T follicular helper cell (primary cell): ENCODE measurements around the gene SEMA3G.

Experiments used
- DNase-seq: peaks from one replicate; pipeline ENCODE4 v3.0.0-alpha.2; 2020; ENCODE audit warnings: low read depth
- total RNA-seq, 2 experiments: gene quantifications; one replicate each; lab custom pipeline; 2026; lab: John Stamatoyannopoulos, UW

Gene SEMA3G
- 0.35 to 0.78 reads per million in 2 experiments for total RNA-seq

DNA sequence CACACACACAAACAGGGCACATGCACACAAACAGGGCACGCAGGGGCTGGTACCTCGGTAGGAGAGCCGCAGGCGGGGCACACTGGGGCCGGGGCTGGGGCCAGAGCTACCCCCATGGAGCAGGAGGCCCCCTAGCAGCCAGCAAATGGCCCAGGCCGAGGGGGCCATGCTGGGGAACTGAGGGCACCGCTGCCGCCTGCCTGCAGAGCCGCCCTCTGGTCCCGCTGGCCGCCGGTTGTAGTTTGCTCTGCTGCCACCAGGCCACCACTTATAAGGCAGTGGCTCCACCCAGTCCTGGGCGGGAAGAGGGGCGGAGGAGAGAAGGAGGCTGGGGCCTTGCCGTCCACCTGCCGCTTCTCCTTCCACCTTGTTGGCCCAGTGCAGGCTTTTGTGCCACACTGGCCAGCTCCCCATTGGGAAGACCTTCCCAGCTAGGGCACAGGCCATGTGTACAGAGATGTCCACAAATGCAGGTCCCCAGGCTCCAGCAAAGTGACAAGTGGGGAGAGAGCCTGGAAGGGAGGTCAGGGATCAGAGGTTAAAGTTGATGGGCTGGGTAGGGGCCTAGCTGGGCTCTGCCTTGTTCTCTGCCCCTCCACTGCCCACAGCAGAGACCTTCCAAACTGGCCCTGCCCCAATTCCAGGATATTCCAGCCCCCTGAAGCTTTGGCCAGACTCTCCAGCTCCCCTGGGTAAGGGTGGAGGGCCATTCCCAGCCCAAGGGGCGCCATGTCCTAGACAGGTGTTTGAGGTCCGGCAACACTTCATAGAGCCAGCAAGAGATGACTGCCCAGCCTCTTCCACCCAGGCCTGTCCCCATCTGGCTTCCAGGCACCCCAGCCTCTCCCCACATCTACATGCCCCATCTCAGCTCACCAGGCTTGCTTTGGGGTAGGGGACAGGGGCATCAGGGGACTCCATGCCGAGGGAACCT is at the start of gene SEMA3G:
Gene SEMA3G (minus strand): TSS at position 244 of the 934 bp plus-strand sequence. CDS start 76 bp downstream, at position 168.
- DNase-seq = peak; percentile 60

DNA sequence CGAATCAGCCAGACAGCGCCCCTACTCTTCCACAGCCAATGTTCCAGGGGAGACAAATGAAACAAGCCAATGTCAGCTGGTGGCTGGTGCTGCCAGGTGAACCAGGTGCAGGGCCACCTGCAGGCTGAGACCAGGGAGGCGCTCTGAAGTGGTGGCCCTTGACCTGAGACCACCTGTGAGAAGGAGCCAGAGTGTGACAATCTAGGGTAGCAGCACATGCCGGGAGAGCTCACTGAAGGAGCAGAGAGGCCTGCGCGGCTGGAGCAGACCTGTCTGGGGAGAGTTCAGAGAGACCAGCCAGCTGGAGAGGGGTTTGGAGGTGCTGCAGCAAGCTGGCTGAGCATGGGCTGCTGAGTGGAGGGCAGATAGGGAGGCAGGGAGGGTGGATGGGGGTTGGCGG is 49.5 kb upstream of the SEMA3G start:
- DNase-seq = no peak

DNA sequence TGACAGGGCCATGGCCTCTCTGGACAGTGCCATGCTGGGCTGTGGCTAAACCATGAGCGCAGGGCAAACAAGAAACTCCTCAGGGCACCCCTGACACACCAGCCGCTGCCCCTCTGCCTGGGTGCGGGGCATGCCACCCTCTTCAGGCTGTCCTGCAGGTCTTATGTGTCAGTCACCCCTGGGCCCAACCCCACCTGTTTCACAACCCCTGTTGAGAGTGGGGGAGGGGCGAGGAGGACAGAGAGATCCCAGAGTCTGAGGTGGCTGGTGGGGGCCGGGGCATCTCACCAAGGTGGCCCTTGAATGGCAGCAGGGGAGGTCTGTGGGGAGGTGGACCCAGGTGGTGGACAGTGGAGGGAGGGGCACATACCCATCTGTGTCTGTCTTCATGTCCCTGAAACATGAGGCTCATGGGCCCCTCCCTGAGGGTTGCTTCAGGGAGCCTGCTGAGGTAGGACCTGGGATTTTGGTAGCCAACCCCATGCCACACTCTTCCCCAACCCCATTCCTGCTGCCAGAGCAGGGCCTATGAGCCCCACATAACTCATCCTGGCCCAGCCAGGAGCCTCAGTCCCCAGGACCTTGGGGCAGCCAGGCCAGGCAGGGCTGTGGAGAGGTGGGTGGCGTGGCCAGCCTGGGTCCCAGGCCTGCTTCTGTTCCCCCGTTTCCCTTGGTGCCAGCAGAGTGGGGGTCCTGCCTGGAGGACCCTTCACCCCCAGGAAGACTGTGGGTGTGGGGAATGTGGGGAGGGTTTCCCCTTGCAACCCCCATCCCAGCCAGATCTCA is 48.5 kb upstream of the SEMA3G start:
- DNase-seq = no peak

DNA sequence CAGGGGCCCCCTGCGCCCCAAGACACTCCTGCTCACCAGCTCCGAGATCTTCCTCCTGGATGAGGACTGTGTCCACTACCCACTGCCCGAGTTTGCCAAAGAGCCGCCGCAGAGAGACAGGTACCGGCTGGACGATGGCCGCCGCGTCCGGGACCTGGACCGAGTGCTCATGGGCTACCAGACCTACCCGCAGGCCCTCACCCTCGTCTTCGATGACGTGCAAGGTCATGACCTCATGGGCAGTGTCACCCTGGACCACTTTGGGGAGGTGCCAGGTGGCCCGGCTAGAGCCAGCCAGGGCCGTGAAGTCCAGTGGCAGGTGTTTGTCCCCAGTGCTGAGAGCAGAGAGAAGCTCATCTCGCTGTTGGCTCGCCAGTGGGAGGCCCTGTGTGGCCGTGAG is 47.2 kb upstream of the SEMA3G start:
- no peak for DNase-seq

GRCh38 chr3:52490939-52491526 is 46.1 kb upstream of the SEMA3G start:
- DNase-seq = no peak

DNA sequence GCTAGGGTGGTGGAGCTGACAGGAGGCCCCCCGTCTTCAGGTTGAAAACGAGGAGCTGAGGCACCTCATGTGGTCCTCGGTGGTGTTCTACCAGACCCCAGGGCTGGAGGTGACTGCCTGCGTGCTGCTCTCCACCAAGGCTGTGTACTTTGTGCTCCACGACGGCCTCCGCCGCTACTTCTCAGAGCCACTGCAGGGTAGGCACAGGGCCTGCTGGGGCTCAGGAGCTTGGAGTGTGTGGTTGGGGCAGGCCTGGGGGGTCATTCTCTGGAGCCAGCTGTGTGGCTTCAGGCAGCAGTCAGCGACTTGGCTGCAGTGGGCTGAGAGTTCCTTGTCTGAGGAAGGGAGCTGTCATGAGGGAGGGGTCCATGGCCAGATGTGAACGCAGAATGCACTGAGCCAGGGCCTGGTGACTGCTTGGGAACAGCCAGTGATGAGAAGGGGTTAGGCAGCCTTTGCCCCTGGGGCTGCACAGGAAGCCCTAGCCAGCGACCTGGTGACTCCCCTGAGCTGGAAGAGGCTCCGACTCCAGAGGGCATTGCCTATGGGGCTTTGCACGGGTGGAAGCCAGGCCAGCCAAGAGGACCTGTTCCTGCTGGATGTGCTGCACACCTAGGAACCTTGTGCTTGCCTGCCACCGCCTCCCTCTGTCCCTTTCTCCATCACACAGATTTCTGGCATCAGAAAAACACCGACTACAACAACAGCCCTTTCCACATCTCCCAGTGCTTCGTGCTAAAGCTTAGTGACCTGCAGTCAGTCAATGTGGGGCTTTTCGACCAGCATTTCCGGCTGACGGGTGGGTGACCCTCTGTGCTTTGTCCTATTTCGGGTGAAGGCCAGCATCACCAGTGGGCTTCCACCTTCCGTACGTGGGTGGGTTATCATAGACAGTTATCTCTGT is 45.4 kb upstream of the SEMA3G start:
- DNase-seq = no peak

GRCh38 chr3:52489453-52489852 is 44.5 kb upstream of the SEMA3G start:
- no peak for DNase-seq

- no peak for DNase-seq
Observed at GRCh38 chr3:52488746-52489145, 43.8 kb upstream of the SEMA3G start.

DNA sequence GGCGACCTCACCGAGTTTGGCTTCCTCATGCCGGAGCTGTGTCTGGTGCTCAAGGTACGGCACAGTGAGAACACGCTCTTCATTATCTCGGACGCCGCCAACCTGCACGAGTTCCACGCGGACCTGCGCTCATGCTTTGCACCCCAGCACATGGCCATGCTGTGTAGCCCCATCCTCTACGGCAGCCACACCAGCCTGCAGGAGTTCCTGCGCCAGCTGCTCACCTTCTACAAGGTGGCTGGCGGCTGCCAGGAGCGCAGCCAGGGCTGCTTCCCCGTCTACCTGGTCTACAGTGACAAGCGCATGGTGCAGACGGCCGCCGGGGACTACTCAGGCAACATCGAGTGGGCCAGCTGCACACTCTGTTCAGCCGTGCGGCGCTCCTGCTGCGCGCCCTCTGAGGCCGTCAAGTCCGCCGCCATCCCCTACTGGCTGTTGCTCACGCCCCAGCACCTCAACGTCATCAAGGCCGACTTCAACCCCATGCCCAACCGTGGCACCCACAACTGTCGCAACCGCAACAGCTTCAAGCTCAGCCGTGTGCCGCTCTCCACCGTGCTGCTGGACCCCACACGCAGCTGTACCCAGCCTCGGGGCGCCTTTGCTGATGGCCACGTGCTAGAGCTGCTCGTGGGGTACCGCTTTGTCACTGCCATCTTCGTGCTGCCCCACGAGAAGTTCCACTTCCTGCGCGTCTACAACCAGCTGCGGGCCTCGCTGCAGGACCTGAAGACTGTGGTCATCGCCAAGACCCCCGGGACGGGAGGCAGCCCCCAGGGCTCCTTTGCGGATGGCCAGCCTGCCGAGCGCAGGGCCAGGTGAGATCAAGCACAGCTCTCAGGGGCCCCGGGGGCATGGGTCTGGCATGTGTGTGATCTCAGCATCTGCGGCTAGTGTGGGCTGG is 43.1 kb upstream of the SEMA3G start:
- DNase-seq = no peak

- no peak for DNase-seq
Observed at GRCh38 chr3:52487050-52487787, 42.3 kb upstream of the SEMA3G start.

GRCh38 chr3:52484680-52485461 is 40.0 kb upstream of the SEMA3G start:
- no peak for DNase-seq

DNA sequence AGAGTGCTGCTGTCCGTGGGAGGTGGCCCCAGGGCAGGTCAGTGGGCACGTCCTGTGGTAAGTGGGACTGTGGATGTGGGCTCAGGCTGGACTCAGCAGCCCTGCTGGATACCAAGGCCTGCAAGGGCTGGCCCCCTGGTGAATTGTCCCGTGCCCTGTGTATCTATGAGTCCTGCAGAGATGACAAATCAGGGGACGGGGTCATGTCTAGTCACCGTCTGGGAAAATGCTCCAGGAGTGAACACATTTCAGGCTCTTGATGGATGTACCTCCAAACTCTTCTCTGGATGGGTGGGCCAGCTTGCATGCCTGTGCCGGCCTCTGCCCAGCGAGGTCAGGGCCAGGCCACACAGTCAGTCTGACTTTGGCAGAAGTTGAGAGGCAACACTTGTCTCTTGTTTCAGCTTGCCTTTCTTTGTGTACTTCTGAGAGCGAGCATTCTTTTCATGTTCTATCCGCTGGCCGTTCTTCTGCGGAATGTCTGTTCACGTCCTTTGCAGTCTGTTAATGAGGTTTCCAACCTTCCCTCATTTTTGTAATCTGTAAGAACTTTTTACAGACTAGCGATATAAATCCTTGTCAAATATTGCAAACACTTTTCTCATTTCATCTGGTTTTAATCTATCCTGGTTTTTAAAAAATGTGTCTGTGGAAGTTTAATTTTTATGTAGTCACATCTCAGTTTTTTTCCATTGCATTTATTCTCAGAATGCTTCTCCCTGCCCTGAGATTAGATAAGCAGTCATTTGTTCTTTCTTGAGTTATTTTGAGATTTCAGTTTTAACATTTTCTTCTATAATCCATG is 38.9 kb upstream of the SEMA3G start:
- no peak for DNase-seq

- no peak for DNase-seq
Observed at GRCh38 chr3:52483081-52483480, 38.2 kb upstream of the SEMA3G start.

DNA sequence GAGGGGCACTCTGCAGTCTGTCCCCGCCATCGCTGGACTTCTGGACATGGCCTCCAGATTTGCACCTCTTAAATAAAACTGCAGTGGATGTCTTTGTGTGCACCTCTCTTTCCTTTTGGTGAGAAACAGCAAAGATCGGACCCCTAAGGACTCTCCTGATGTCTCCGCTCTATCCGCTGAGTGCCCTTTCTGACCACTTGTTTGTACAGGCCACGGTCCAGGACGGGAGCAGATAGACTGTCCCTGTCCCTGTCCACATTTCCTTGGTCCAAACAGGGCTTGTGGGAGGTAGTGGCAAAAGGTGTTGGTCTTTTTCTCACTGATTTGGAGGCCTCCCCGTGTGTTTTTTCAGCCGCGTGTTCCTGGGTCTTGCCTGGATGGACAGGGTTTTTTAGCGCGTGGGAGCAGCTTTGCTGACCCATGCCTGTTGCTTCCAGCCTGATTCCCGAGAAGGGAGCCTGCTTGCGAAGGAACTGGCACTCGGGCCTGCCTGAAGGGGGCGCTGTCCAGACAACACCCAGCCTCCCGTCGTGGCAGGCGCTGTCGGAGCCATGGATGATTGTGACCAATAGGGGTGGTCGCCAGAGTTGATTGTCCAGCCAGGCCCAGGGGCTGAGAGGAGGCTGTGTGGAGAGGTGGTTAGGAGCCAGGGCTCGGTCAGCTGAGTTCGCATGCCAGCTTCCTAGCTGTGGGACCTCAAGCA is 37.1 kb upstream of the SEMA3G start:
- DNase-seq = no peak

DNA sequence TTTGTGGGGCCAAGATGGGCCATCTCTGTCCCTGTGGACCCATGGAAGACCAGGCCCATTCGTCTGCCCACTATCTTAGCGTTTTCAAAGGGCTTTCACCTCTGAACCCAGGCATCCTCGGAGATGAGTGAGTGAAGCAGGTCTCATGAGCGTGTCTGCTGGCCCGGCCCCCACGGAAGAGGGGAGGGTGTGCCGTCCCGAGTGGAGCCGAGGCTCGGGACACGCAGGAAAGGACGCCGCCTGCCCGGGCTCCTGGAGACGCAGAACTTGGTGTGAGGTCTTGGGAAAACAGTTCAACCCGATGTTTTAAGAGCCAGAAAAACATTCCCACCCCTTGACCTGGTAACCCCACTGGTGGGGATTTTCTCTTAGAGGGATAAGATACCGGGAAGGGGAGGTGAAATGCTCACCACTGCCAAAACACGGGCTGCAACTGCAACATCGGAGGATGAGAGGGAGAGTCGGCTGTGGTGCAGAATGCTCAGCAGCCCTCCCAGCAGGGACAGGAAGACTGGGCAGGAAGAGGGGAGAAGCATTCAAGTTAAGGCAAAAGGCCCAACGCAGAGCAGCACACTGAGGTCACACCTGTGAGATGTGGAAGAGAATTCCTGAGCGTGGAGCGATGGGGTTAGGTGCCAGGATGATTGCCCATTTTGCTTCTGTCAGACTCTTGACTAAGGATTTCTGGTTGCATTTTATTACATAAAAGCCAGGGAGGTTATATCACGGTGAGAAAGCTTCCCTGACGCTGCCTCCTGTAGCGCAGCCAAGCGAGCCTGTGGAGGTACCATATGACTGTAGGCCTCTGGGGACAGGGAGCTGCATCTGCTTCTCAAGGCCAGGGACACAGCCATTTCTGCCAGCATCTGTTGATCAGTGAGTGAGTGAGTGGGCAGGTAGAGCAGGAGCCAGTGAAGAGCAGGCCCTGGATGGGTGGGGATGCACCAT is 36.1 kb upstream of the SEMA3G start:
- DNase-seq = no peak
